H9 (cell line): ENCODE measurements around the gene CHN2. TPM values are rescaled to one million over a fixed set of nuclear protein-coding genes. Genes with fewer than 3 reads are reported as not detected.

Experiments used
- DNase-seq: peaks from one replicate; pipeline ENCODE4 v3.0.0-alpha.2; 2017
- H2AFZ ChIP-seq: one replicate; pipeline ENCODE4 v1.6.1; 2013; ENCODE audit warnings: mild to moderate bottlenecking, low read length, control low read depth, moderate library complexity
- H2AK5ac ChIP-seq: 2 replicates; pipeline ENCODE4 v1.6.1; 2013; ENCODE audit warnings: low read length, control low read depth, mixed read lengths; ENCODE audit not compliant: insufficient read length
- H2BK120ac ChIP-seq: one replicate; pipeline ENCODE4 v1.6.1; 2013; ENCODE audit warnings: low read depth, mild to moderate bottlenecking, low read length, control low read depth, inconsistent platforms; ENCODE audit not compliant: poor library complexity, severe bottlenecking
- H2BK12ac ChIP-seq: 2 replicates; pipeline ENCODE4 v1.6.1; 2013; ENCODE audit warnings: low read length, control low read depth, mixed read lengths, low read depth; ENCODE audit not compliant: insufficient read length
- H2BK15ac ChIP-seq: 2 replicates; pipeline ENCODE4 v1.6.1; 2013; ENCODE audit warnings: low read depth, low read length, control low read depth
- H2BK20ac ChIP-seq: one replicate; pipeline ENCODE4 v1.6.1; 2013; ENCODE audit warnings: low read depth, mild to moderate bottlenecking, low read length, control low read depth, inconsistent platforms; ENCODE audit not compliant: poor library complexity, severe bottlenecking
- H2BK5ac ChIP-seq: 2 replicates; pipeline ENCODE4 v1.6.1; 2013; ENCODE audit warnings: low read length, control low read depth, mixed read lengths; ENCODE audit not compliant: insufficient read length
- H3K14ac ChIP-seq: 2 replicates; pipeline ENCODE4 v1.6.1; 2013; ENCODE audit warnings: low read length, control low read depth; ENCODE audit not compliant: insufficient read depth
- H3K18ac ChIP-seq: 2 replicates; pipeline ENCODE4 v1.6.1; 2013; ENCODE audit warnings: low read depth, mild to moderate bottlenecking, mixed read lengths, low read length, control low read depth; ENCODE audit not compliant: insufficient read length
- H3K23ac ChIP-seq: 2 replicates; pipeline ENCODE4 v1.6.1; 2013; ENCODE audit warnings: low read length, control low read depth, mixed read lengths, low read depth; ENCODE audit not compliant: insufficient read length
- H3K23me2 ChIP-seq: 2 replicates; pipeline ENCODE4 v1.6.1; 2013; ENCODE audit warnings: low read depth, mild to moderate bottlenecking, mixed read lengths, low read length, control low read depth; ENCODE audit not compliant: insufficient read length, poor library complexity, severe bottlenecking
- H3K27ac ChIP-seq: 2 replicates; pipeline ENCODE4 v1.5.1; 2013; ENCODE audit warnings: low read length, control low read depth, mixed read lengths, low read depth; ENCODE audit not compliant: insufficient read length
- H3K27me3 ChIP-seq: 2 replicates; pipeline ENCODE4 v1.6.1; 2013; ENCODE audit warnings: low read length, control low read depth, inconsistent platforms; ENCODE audit not compliant: insufficient read depth
- H3K4ac ChIP-seq: 2 replicates; pipeline ENCODE4 v1.6.1; 2013; ENCODE audit warnings: low read depth, mild to moderate bottlenecking, control low read depth, inconsistent platforms, low read length, moderate library complexity
- H3K4me1 ChIP-seq: 2 replicates; pipeline ENCODE4 v1.6.1; 2013; ENCODE audit warnings: low read length, control low read depth, inconsistent platforms; ENCODE audit not compliant: insufficient read depth
- H3K4me2 ChIP-seq: 2 replicates; pipeline ENCODE4 v1.6.1; 2013; ENCODE audit warnings: low read length, control low read depth, mixed read lengths; ENCODE audit not compliant: insufficient read length, insufficient read depth
- H3K56ac ChIP-seq: 2 replicates; pipeline ENCODE4 v1.6.1; 2013; ENCODE audit warnings: low read depth, mild to moderate bottlenecking, mixed read lengths, low read length, control low read depth; ENCODE audit not compliant: insufficient read length
- H3K79me1 ChIP-seq: 2 replicates; pipeline ENCODE4 v1.6.1; 2013; ENCODE audit warnings: low read depth, mild to moderate bottlenecking, moderate library complexity, low read length, control low read depth, inconsistent platforms; ENCODE audit not compliant: insufficient read depth, poor library complexity, severe bottlenecking
- H3K79me2 ChIP-seq: 2 replicates; pipeline ENCODE4 v1.6.1; 2013; ENCODE audit warnings: low read length, control low read depth, inconsistent platforms; ENCODE audit not compliant: insufficient read depth
- H3K9ac ChIP-seq: 2 replicates; pipeline ENCODE4 v1.6.1; 2013; ENCODE audit warnings: low read length, control low read depth, mixed read lengths; ENCODE audit not compliant: insufficient read length; ENCODE audit errors: extremely low read depth
- H3K9me3 ChIP-seq: one replicate; pipeline ENCODE4 v1.6.1; 2013; ENCODE audit warnings: low read depth, low read length, inconsistent platforms; ENCODE audit not compliant: control insufficient read depth
- H3T11ph ChIP-seq: one replicate; pipeline ENCODE4 v1.6.1; 2013; ENCODE audit warnings: mild to moderate bottlenecking, low read length, control low read depth, inconsistent platforms
- H4K20me1 ChIP-seq: one replicate; pipeline ENCODE4 v1.6.1; 2013; ENCODE audit not compliant: control insufficient read depth, insufficient read length, insufficient read depth
- H4K5ac ChIP-seq: 2 replicates; pipeline ENCODE4 v1.6.1; 2013; ENCODE audit warnings: low read depth, mild to moderate bottlenecking, mixed read lengths, low read length, control low read depth; ENCODE audit not compliant: insufficient read length
- H4K8ac ChIP-seq: replicated peaks from 2 replicates; pipeline ENCODE4 v1.6.1; 2013; ENCODE audit warnings: low read length, control low read depth, mixed read lengths, low read depth; ENCODE audit not compliant: insufficient read length
- H4K91ac ChIP-seq: 2 replicates; pipeline ENCODE4 v1.6.1; 2013; ENCODE audit warnings: low read depth, mild to moderate bottlenecking, moderate library complexity, mixed read lengths, low read length, control low read depth; ENCODE audit not compliant: insufficient read length
- H3K27ac Mint-ChIP-seq, 3 experiments: 2 replicates in 2 of 3; 3 replicates in 1 of 3; pipeline ENCODE4 v1.8.0; 2020 to 2021; ENCODE audit warnings: mixed read lengths in 3 of 3, mild to moderate bottlenecking in 1 of 3, moderate library complexity in 1 of 3
- H3K27me3 Mint-ChIP-seq: 2 replicates; pipeline ENCODE4 v1.8.0; 2021; ENCODE audit warnings: low read depth, mild to moderate bottlenecking, moderate library complexity, mixed read lengths
- H3K36me3 Mint-ChIP-seq, 3 experiments: 2 replicates in 2 of 3; 3 replicates in 1 of 3; pipeline ENCODE4 v1.8.0; 2020 to 2021; ENCODE audit warnings: low read depth in 3 of 3, mixed read lengths in 3 of 3; ENCODE audit not compliant: insufficient read depth in 1 of 3
- H3K4me1 Mint-ChIP-seq, 2 experiments: 2 replicates each; pipeline ENCODE4 v1.8.0; 2020; ENCODE audit warnings: mixed read lengths in 2 of 2
- H3K4me3 Mint-ChIP-seq, 2 experiments: 2 replicates in 1 of 2; 3 replicates in 1 of 2; pipeline ENCODE4 v1.8.0; 2020 to 2021; ENCODE audit warnings: mild to moderate bottlenecking in 2 of 2, mixed read lengths in 2 of 2, moderate library complexity in 1 of 2
- H3K9me3 Mint-ChIP-seq, 2 experiments: 2 replicates in 1 of 2; 3 replicates in 1 of 2; pipeline ENCODE4 v1.8.0; 2020; ENCODE audit warnings: mild to moderate bottlenecking in 2 of 2, mixed read lengths in 2 of 2, moderate library complexity in 1 of 2
- CTCF ChIP-seq: fragments of 200-600 bp; sonication (generic); conservative IDR thresholded peaks from 3 replicates; pipeline ENCODE4 v1.8.0; 2021; ENCODE audit warnings: antibody characterized with exemption, mild to moderate bottlenecking
- WGBS: extraction: QIAGEN DNeasy Blood & Tissue Kit; methylation state at CpG from one replicate; pipeline ENCODE4 v1.1.7; 2013; ENCODE audit warnings: missing lambda C conversion rate, low lambda C conversion rate, mixed read lengths; ENCODE audit not compliant: insufficient read length; ENCODE audit errors: extremely low coverage; 5-methylcytosine and 5-hydroxymethylcytosine counted together
- total RNA-seq: library from RNA; stranded (reverse); gene quantifications from 2 replicates; pipeline ENCODE4 v1.2.1, GENCODE V29; 2021

Gene CHN2
- total RNA-seq, 1 experiment from 2014 or later = 3.3 TPM

GRCh38 chr7:29468196-29468595, 273.6 kb downstream of the CHN2 start:
- no peaks in the 10 kb centered on the region for H3K9me3 Mint-ChIP-seq
- no peak overlapping the region for H3K4me2 ChIP-seq
- no peak overlapping the region for H4K91ac ChIP-seq
- no peaks in the 10 kb centered on the region for H3K23me2 ChIP-seq
- no peak overlapping the region for H2AK5ac ChIP-seq
- no peak overlapping the region for H2BK12ac ChIP-seq
- no peak overlapping the region for H3K23ac ChIP-seq
- H2BK15ac ChIP-seq = no peak overlapping the region
- no peak overlapping the region for H3K9ac ChIP-seq
- no peak overlapping the region for H2BK5ac ChIP-seq
- H3K18ac ChIP-seq = no peak overlapping the region
- no peak overlapping the region for H3T11ph ChIP-seq
- H3K4ac ChIP-seq = no peak overlapping the region
- no peak for DNase-seq
- H3K27me3 ChIP-seq = no peaks in the 10 kb centered on the region
- H2BK120ac ChIP-seq = no peak overlapping the region
- no CpG with 5 or more reads among the region's 2 CpGs for WGBS
- H4K8ac ChIP-seq = no peak overlapping the region
- no peaks in the 10 kb centered on the region for H3K9me3 ChIP-seq
- no peak for TF ChIP-seq CTCF
- H3K79me2 ChIP-seq = no peaks in the 10 kb centered on the region
- no peak overlapping the region for H4K5ac ChIP-seq
- no peaks in the 10 kb centered on the region; the same call in 1 of the 2 replicates for H3K27me3 Mint-ChIP-seq
- H3K79me1 ChIP-seq = no peaks in the 10 kb centered on the region
- no peak overlapping the region for H3K27ac Mint-ChIP-seq
- H2AFZ ChIP-seq = no peak overlapping the region
- no peak overlapping the region for H3K27ac ChIP-seq
- no peaks in the 10 kb centered on the region for H3K36me3 Mint-ChIP-seq
- H4K20me1 ChIP-seq = no peaks in the 10 kb centered on the region
- no peak overlapping the region for H2BK20ac ChIP-seq
- H3K56ac ChIP-seq = no peak overlapping the region
- H3K14ac ChIP-seq = no peak overlapping the region
- H3K4me1 ChIP-seq = no peaks in the 10 kb centered on the region
- H3K4me1 Mint-ChIP-seq = no peaks in the 10 kb centered on the region
- no peak overlapping the region for H3K4me3 Mint-ChIP-seq
